Measurements from ENCODE around the gene NTM.

DNA sequence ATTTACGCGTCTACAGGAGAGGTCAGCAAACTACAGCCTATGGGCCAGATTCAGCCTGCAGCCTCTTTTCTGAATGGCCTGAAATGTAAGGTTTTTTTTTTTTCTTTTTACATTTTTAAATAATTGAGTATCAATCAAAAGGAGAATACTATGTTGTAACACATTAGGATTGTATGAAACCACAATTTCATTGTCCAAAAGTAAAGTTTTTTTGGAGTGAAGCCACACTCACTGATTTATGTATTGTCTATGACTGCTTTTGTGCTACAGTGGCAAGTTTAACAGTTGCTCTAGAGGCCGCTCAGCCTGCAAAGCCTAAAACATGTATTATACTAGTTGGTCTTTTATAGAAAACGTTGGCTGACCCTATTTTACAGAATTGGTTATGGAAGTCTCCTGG is 923.2 kb downstream of the NTM start:
- TF ChIP-seq CTCF (IDR thresholded peaks at IDR 0.05 in 2 of 3, conservative IDR thresholded peaks at IDR 0.05 in 1 of 3; ENCODE audit: borderline replicate concordance in 1 of 3, insufficient read depth in 1 of 3, low read depth in 2 of 3, low read length in 2 of 3) (no peak), POLR2AphosphoS5 (IDR thresholded peaks at IDR 0.05; ENCODE audit: low read depth, low read length) (no peak), POLR2A (IDR thresholded peaks at IDR 0.05; ENCODE audit: borderline replicate concordance, extremely low read depth, insufficient read depth, insufficient read length) (no peak), EZH2 (IDR thresholded peaks at IDR 0.05) (no peak), RAD21 (IDR thresholded peaks at IDR 0.05; ENCODE audit: low read depth) (no peak), TCF7L2 (IDR thresholded peaks at IDR 0.05; ENCODE audit: borderline replicate concordance, extremely low read depth, insufficient read depth, insufficient read length) (no peak), SP1 (IDR thresholded peaks at IDR 0.05; ENCODE audit: low read depth) (no peak), SIN3A (IDR thresholded peaks at IDR 0.05; ENCODE audit: low read depth) (no peak), JUND (IDR thresholded peaks at IDR 0.05) (no peak), CEBPB (IDR thresholded peaks at IDR 0.05; ENCODE audit: low read depth) (no peak)

Measured in HCT116 (cell line).